ENCODE data around the gene SDHA.
"Not testable (repeated sequence)": the region's sequence is repeated elsewhere in the genome, so short reads cannot be mapped to it uniquely, and the experiment has no call there.

DNA sequence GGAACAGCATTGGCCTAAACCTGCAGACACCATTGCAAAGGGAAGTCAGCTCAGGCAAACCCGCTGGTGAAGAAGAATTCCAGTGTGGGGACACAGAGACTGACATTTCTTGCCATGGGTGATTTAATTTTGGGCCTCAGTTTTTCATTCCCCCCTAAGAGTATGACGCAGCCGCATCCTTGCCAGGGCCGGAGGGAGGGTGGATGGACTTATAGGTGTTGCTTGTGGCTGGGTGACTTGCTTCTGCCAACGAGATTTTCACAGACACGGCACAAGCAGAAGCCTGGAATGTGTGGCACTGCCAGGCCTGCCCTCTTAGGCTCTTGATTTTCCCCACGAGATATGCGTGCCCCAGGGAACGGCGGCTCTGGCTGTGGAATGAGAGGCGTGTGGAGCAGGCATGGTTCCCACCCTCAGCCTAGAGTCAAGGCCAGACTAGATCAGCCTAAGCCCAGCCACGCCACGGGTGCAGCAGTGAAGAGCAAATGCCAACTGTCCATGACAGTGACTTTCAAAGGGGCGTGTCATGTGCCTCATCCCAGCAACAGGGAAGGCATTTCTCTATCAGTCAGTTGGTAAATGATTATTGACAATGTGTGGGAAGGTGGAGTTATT is 61.0 kb downstream of the SDHA start:
- not testable (repeated sequence) for TF ChIP-seq EZH2phosphoT487 (IDR thresholded peaks at IDR 0.05; ENCODE audit: insufficient read depth, low read depth); EZH2 (IDR thresholded peaks at IDR 0.05; ENCODE audit: insufficient read depth, poor library complexity, severe bottlenecking)
